ENCODE results near the gene HSPBP1.

The HSPBP1 gene

GRCh38 chr19:55284405-55285058 is 4.6 kb upstream of the HSPBP1 start:
- DNase-seq (ENCODE audit: low read depth): no peak
- peak overlapping the region; percentile 18 for H3K4me3 ChIP-seq (ENCODE audit: low read length)
- no peak for TF ChIP-seq CTCF (IDR thresholded peaks at IDR 0.05; ENCODE audit: insufficient read depth, low read depth, low read length, missing control alignments)

- TF ChIP-seq CTCF (IDR thresholded peaks at IDR 0.05; ENCODE audit: insufficient read depth, low read depth, low read length, missing control alignments): no peak
- no peak for DNase-seq (ENCODE audit: low read depth)
- H3K4me3 ChIP-seq (ENCODE audit: low read length): peak within 1 kb of the TSS; percentile 18
These were observed 3.9 kb upstream of the HSPBP1 start, which contains the start of gene BRSK1 for GRCh38 chr19:55283548-55284377. TSS of gene BRSK1 (plus strand) at chr19:55283997. CDS start at chr19:55284443, 446 bp downstream.

- TF ChIP-seq CTCF (IDR thresholded peaks at IDR 0.05; ENCODE audit: insufficient read depth, low read depth, low read length, missing control alignments): no peak
- no peak for DNase-seq (ENCODE audit: low read depth)
- H3K4me3 ChIP-seq (ENCODE audit: low read length): peak overlapping the region; percentile 94
These were observed 570 bp downstream of the HSPBP1 start for GRCh38 chr19:55279340-55279739.

GRCh38 chr19:55278391-55279135 is 1.3 kb downstream of the HSPBP1 start:
- peak overlapping the region; percentile 94 for H3K4me3 ChIP-seq (ENCODE audit: low read length)
- no peak for TF ChIP-seq CTCF (IDR thresholded peaks at IDR 0.05; ENCODE audit: insufficient read depth, low read depth, low read length, missing control alignments)
- no peak for DNase-seq (ENCODE audit: low read depth)

- no peak for DNase-seq (ENCODE audit: low read depth)
- H3K4me3 ChIP-seq (ENCODE audit: low read length): no peak overlapping the region
- TF ChIP-seq CTCF (IDR thresholded peaks at IDR 0.05; ENCODE audit: insufficient read depth, low read depth, low read length, missing control alignments): no peak
These were observed 2.4 kb downstream of the HSPBP1 start for GRCh38 chr19:55277494-55277893.

GRCh38 chr19:55276720-55277430 is 3.0 kb downstream of the HSPBP1 start:
- DNase-seq (ENCODE audit: low read depth): no peak
- TF ChIP-seq CTCF (IDR thresholded peaks at IDR 0.05; ENCODE audit: insufficient read depth, low read depth, low read length, missing control alignments): no peak
- H3K4me3 ChIP-seq (ENCODE audit: low read length): no peak overlapping the region
